ENCODE measurements around the gene ULK4.
"Not testable (repeated sequence)": the region's sequence is repeated elsewhere in the genome, so short reads cannot be mapped to it uniquely, and the experiment has no call there.

DNA sequence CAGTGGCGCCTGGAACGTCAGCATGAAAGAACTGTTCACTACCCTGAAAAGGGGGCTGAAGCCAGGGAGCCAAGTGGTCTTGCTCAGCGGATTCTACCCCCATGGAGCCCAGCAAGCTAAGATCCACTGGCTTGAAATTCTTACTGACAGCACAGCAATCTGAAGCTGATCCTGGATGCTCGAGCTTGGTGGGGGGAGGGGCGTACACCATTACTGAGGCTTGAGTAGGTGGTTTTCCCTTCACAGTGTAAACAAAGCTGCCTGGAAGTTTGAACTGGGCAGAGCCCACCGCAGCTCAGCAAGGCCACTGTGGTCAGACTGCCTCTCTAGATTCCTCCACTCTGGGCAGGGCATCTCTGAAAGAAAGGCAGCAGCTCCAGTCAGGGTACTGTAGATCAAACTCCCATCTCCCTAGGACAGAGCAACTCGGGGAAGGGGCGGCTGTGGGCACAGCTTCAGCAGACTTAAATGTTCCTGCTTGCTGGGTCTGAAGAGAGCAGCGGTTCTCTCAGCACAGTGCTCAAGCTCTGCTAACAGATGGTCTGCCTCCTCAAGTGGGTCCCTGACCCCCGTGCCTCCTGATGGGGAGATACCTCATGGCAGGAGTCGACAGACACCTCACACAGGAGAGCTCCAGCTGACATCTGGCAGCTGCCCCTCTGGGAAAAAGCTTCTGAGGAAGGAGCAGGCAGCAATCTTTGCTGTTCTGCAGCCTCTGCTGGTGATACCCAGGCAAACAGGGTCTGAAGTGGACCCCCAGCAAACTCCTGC is 591.0 kb downstream of the ULK4 start:
- TF ChIP-seq, protein P1, sequence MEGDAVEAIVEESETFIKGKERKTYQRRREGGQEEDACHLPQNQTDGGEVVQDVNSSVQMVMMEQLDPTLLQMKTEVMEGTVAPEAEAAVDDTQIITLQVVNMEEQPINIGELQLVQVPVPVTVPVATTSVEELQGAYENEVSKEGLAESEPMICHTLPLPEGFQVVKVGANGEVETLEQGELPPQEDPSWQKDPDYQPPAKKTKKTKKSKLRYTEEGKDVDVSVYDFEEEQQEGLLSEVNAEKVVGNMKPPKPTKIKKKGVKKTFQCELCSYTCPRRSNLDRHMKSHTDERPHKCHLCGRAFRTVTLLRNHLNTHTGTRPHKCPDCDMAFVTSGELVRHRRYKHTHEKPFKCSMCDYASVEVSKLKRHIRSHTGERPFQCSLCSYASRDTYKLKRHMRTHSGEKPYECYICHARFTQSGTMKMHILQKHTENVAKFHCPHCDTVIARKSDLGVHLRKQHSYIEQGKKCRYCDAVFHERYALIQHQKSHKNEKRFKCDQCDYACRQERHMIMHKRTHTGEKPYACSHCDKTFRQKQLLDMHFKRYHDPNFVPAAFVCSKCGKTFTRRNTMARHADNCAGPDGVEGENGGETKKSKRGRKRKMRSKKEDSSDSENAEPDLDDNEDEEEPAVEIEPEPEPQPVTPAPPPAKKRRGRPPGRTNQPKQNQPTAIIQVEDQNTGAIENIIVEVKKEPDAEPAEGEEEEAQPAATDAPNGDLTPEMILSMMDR (IDR thresholded peaks at IDR 0.05; ENCODE audit: insufficient read depth, low read length) = not testable (repeated sequence)
- TF ChIP-seq POLR2AphosphoS5 (IDR thresholded peaks at IDR 0.05; ENCODE audit: low read depth) = not testable (repeated sequence)
